Kidney (tissue), 14 donors: ENCODE measurements around the gene BNC2. TPM values are rescaled to one million over a fixed set of nuclear protein-coding genes. Genes with fewer than 3 reads are reported as not detected.

Experiments
- DNase-seq, 5 donors: peaks; one replicate each; pipeline ENCODE4 v3.0.0-alpha.2; 2013 to 2020
- FAIRE-seq: peaks from 2 replicates; lab custom pipeline; 2012; peaks lifted over from hg19 to GRCh38; lab: Jason Lieb, UNC
- H3K27ac ChIP-seq, 2 donors: one replicate each; pipeline ENCODE4 v1.7.0; 2013; ENCODE audit warnings: low read depth in 2 of 2, low read length in 2 of 2, inconsistent platforms in 1 of 2
- H3K27me3 ChIP-seq: one replicate; pipeline ENCODE4 v1.7.1; 2013; ENCODE audit warnings: low read length, inconsistent platforms; ENCODE audit not compliant: control insufficient read depth, insufficient read depth
- H3K36me3 ChIP-seq, 3 donors: one replicate each; pipeline versions ENCODE4 v1.7.0 to v1.7.1; 2013; ENCODE audit warnings: low read length in 3 of 3, control low read depth in 1 of 3, inconsistent platforms in 1 of 3; ENCODE audit not compliant: insufficient read depth in 3 of 3, control insufficient read depth in 2 of 3
- H3K4me1 ChIP-seq, 3 donors: one replicate each; pipeline versions ENCODE4 v1.7.0 to v1.7.1; 2013; ENCODE audit warnings: low read length in 3 of 3, inconsistent platforms in 1 of 3, low read depth in 1 of 3; ENCODE audit not compliant: control insufficient read depth in 2 of 3, insufficient read depth in 2 of 3
- H3K4me3 ChIP-seq, 3 donors: one replicate each; pipeline versions ENCODE4 v1.7.0 to v1.8.1; 2013; ENCODE audit warnings: low read length in 3 of 3, control low read depth in 1 of 3, inconsistent platforms in 1 of 3
- H3K9ac ChIP-seq, 3 donors: one replicate each; pipeline versions ENCODE4 v1.7.0 to v1.7.1; 2013; ENCODE audit warnings: low read length in 3 of 3, control low read depth in 1 of 3, inconsistent platforms in 1 of 3
- H3K9me3 ChIP-seq, 3 donors: one replicate each; pipeline versions ENCODE4 v1.7.0 to v1.7.1; 2013; ENCODE audit warnings: low read length in 3 of 3, control low read depth in 1 of 3, inconsistent platforms in 1 of 3; ENCODE audit not compliant: control insufficient read depth in 2 of 3, insufficient read depth in 1 of 3
- intact Hi-C: fragments of 100-400 bp; cut with DNase I; formaldehyde crosslinking; loops from one replicate; pipeline ENCODE4 v1.11.1; 2022
- polyA plus RNA-seq: library from polyadenylated mRNA; stranded (reverse); fragments of 350-450 nt; fragmentation: Illumina TruSeq; extraction: RNeasy Lipid Tissue Mini Kit (QIAGEN cat#74804); gene quantifications from one replicate; pipeline ENCODE4 v1.2.3, GENCODE V29; 2014; ENCODE audit warnings: low read depth, low replicate concordance; ENCODE audit not compliant: insufficient read depth
- total RNA-seq: library from RNA; stranded (reverse); fragmentation: NEBNext Ultra II Directional; extraction: Animal tissue kit (Norgen Biotek cat#: 25700); gene quantifications from one replicate; pipeline ENCODE4 v1.2.1, GENCODE V29; 2021
- TF ChIP-seq, protein P1 (sequence below): IDR thresholded peaks from 3 replicates; pipeline ENCODE4 v1.5.1; 2012; ENCODE audit warnings: mild to moderate bottlenecking, moderate library complexity, borderline replicate concordance; ENCODE audit not compliant: insufficient read depth; ENCODE audit errors: extremely low read depth
- donor health status: control.
- donor health status: control.
- donor health status: control.
- donor health status: control.
- donor health status: control.
- donor health status: DM: yes; HTN: yes; CAD: no.
- donor health status: Normal renal cell carcinoma (clear cell type).

The BNC2 gene
- total and polyA plus RNA-seq, 2 donors from 2014 or later = 5.4 to 37.9 TPM

DNA sequence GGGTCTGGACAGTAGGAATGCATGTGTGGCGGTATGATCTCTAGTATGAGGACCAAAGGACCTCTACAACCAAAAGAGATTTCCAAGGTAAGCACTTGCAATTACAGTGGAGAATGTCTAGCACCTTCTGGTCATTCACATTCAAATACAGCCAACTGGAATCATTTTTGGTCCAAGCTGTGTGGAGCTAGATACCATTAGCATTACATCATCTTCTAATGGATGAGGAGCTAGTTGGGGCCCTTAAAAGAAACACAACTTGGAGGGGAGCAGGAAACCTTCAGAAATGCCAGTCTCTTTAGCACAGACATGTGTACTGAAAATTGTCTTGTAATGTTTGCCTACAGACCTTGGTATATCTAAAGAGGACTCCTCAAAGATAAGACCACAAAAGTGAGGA lies 244.7 kb downstream of the BNC2 start:
- no peaks in the 10 kb centered on the region for H3K27me3 ChIP-seq
- DNase-seq = peak in 2 of 5 donors; percentile 38 to 48
- H3K4me1 ChIP-seq = peaks cover 6 to 17% (median 16%) of the 10 kb centered on the region in 3 donors
- H3K27ac ChIP-seq = peak overlapping the region in 1 of 2 donors; percentile 42
- intact Hi-C loops = no loop called here
- FAIRE-seq = no peak
- no peaks in the 10 kb centered on the region for H3K9me3 ChIP-seq
- TF ChIP-seq, protein P1, sequence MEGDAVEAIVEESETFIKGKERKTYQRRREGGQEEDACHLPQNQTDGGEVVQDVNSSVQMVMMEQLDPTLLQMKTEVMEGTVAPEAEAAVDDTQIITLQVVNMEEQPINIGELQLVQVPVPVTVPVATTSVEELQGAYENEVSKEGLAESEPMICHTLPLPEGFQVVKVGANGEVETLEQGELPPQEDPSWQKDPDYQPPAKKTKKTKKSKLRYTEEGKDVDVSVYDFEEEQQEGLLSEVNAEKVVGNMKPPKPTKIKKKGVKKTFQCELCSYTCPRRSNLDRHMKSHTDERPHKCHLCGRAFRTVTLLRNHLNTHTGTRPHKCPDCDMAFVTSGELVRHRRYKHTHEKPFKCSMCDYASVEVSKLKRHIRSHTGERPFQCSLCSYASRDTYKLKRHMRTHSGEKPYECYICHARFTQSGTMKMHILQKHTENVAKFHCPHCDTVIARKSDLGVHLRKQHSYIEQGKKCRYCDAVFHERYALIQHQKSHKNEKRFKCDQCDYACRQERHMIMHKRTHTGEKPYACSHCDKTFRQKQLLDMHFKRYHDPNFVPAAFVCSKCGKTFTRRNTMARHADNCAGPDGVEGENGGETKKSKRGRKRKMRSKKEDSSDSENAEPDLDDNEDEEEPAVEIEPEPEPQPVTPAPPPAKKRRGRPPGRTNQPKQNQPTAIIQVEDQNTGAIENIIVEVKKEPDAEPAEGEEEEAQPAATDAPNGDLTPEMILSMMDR = no peak
- H3K36me3 ChIP-seq = no peaks in the 10 kb centered on the region
- no peak overlapping the region for H3K9ac ChIP-seq
- H3K4me3 ChIP-seq = peak overlapping the region in 2 of 3 donors; percentile 9 to 13

DNA sequence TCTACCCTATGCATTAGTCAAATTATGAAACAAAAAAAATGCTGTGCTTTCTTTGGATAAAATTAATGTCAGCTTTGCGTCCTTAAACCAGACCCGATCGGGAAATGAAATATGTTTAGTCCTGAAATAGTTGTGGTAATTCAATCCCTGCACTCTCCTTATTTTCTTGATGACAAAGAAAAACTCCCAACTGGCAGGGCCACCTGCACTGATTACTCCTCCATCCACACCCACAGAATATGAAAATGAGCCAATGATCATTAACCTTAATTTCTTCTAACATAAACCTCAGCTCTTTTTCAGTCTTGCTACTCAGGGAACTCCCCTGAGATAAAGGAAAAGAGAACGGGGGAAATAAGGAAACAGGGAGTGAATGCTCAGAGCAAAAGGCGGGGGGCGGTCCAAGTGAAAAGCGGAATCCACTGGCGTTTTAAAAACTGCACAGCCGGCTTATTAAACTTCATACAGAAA lies 245.3 kb downstream of the BNC2 start:
- FAIRE-seq = no peak
- Histone ChIP-seq H3K27me3 (no peaks in the 10 kb centered on the region), H3K36me3 (no peaks in the 10 kb centered on the region), H3K9ac (no peak overlapping the region), H3K27ac (peak overlapping the region in 1 of 2 donors; percentile 42), H3K9me3 (no peaks in the 10 kb centered on the region), H3K4me1 (peaks cover 6 to 21% (median 16%) of the 10 kb centered on the region in 3 donors), H3K4me3 (peak overlapping the region in 1 of 3 donors; percentile 9)
- TF ChIP-seq, protein P1 = no peak
- intact Hi-C loops = no loop called here
- DNase-seq = peak in 2 of 5 donors; percentile 29 to 32

DNA sequence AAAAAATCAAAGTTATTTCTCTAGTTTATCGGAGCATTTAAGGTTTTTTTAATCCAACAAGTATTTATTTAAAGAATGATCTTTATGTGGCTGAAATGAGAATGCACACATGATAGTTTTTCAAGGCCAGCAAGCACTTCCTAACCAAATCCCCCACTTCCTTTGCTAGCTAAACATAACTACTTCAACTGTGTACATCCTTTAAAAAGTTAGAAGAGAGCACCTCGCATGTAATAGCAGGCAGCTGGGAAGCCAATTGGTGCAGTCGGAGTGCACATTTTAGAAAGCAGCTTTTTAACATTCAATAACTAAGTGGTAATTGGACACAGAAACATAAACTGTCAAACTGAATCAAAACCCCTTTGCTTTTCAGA lies 245.7 kb downstream of the BNC2 start:
- no peak overlapping the region for H3K4me3 ChIP-seq
- FAIRE-seq = no peak
- H3K27ac ChIP-seq = no peak overlapping the region
- no peaks in the 10 kb centered on the region for H3K27me3 ChIP-seq
- no peaks in the 10 kb centered on the region for H3K9me3 ChIP-seq
- TF ChIP-seq, protein P1 = no peak
- H3K4me1 ChIP-seq = peaks cover 6 to 22% (median 16%) of the 10 kb centered on the region in 3 donors
- no peaks in the 10 kb centered on the region for H3K36me3 ChIP-seq
- no peak overlapping the region for H3K9ac ChIP-seq
- peak in 1 of 5 donors; percentile 31 for DNase-seq
- intact Hi-C loops = no loop called here
